IPS-11a (cell line): ENCODE data around the gene LSP1.

Experiments
- H3K4me3 ChIP-seq: one replicate; pipeline ENCODE4 v1.5.1; 2013; ENCODE audit warnings: low read depth, low read length, control low read depth

Gene LSP1

GRCh38 chr11:1926156-1927025 is 73.5 kb downstream of the LSP1 start:
- no peak overlapping the region for H3K4me3 ChIP-seq

- no peak overlapping the region for H3K4me3 ChIP-seq
Measured at GRCh38 chr11:1927026-1927847, 74.4 kb downstream of the LSP1 start.

DNA sequence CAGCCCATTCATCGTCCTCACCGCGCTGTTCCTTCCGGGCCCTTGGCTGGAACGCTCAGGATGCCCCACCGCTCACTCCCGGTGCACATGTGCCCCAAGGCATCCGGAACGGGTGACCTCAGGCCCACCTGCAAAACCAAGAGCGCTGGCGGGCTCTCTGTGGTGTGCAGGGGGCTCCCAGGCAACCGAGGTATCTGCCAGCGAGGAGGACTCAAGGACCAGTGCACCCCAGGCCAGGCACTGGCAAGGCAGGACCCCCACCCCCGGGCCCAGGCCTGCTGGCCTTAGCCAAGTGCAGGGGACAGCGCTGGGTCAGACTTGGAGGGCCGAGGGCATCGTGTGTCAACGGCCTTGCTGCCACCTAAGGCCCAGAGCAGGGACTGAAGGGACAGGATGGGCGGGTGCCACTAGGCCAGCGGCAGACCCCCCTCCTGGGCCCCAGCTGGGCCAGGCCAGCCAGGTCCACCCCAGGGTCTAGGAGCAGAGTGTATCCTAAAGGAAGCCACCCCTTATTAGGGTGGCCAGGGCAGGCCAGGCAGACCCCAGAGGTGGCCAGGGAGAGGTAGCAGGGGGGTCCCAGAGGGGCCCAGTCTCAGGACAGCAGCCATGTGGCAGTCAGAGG is 75.1 kb downstream of the LSP1 start:
- no peak overlapping the region for H3K4me3 ChIP-seq

- no peak overlapping the region for H3K4me3 ChIP-seq
Measured at GRCh38 chr11:1928470-1928890, 75.6 kb downstream of the LSP1 start.

DNA sequence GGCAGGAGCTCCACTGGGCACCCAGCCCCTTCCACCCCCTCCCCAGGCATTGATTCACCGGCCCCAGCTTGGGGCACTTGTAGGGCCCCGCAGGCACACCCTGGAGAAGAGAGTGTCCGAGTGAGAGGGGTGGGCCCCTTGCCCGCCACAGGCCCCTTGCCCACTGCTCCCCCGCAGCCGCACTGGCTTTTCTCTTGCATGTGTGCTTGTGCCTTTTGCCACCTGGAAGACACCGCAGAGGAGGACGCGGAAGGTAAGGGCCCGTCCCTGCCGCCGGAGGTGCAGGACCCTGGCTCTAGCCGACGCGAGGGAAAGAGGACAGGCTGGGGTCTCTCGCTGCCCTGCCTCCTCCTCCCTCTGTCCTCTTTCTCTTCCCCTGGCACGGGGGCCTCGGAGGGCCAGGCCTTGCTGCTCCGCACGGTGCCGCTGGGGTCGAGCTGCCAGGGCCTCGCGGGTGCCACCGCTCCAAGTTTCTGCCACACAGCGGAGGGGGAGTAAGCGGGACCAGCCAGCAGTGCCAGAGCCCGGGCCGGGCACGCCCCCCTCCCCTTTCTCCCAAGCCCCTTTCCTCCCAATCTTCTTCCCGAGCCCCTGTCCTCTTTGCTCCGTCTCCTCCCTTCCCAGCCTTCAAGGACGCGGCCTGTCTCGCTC is 76.1 kb downstream of the LSP1 start:
- no peak overlapping the region for H3K4me3 ChIP-seq

DNA sequence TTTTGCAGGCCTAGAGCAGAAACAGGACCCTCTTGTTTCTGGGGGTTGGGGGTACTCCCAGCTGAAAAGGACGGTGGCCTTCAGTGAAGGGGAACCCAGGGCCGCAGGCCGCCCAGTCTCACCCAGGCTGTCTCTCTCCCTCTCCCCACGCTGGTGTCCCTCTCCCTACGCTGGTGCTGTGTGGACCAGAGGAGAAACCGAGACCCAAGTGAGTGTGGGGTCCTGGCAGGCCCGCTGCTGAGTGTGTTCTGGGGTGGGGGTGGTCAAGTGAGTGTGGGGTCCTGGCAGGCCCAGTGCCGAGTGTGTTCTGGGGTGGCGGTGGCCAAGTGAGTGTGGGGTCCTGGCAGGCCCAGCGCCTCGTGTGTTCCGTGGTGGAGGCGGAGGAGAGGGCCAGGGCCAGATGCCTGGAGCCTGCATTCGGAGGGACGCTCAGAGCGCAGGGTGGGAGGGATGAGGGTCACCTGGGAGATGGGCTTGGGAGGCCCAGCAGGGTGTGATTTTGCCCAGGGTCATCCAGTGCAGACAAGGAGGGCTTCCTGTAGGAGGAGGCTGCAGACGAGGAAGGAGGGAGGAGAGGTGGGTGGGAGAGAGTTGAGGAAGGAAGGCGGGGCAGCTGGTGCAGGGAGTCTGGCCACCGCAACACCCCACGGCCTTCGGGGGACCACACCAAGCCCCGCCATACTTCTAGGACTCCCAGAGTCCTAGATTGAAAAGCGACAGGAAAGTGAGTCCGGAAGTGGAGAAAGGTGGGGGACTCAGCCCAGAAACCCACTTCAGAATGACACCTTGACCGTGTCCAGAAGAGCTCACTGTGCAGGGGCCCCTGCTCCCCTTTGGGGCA is 77.0 kb downstream of the LSP1 start:
- no peak overlapping the region for H3K4me3 ChIP-seq

GRCh38 chr11:1930462-1930830 is 77.6 kb downstream of the LSP1 start:
- no peak overlapping the region for H3K4me3 ChIP-seq

GRCh38 chr11:1931341-1932104 is 78.6 kb downstream of the LSP1 start:
- H3K4me3 ChIP-seq, result no peak overlapping the region

- no peak overlapping the region for H3K4me3 ChIP-seq
Measured at GRCh38 chr11:1932105-1932480, 79.2 kb downstream of the LSP1 start.

GRCh38 chr11:1932681-1933080 is 79.8 kb downstream of the LSP1 start:
- H3K4me3 ChIP-seq, result no peak overlapping the region

GRCh38 chr11:1933416-1934334 is 80.8 kb downstream of the LSP1 start:
- no peak overlapping the region for H3K4me3 ChIP-seq

DNA sequence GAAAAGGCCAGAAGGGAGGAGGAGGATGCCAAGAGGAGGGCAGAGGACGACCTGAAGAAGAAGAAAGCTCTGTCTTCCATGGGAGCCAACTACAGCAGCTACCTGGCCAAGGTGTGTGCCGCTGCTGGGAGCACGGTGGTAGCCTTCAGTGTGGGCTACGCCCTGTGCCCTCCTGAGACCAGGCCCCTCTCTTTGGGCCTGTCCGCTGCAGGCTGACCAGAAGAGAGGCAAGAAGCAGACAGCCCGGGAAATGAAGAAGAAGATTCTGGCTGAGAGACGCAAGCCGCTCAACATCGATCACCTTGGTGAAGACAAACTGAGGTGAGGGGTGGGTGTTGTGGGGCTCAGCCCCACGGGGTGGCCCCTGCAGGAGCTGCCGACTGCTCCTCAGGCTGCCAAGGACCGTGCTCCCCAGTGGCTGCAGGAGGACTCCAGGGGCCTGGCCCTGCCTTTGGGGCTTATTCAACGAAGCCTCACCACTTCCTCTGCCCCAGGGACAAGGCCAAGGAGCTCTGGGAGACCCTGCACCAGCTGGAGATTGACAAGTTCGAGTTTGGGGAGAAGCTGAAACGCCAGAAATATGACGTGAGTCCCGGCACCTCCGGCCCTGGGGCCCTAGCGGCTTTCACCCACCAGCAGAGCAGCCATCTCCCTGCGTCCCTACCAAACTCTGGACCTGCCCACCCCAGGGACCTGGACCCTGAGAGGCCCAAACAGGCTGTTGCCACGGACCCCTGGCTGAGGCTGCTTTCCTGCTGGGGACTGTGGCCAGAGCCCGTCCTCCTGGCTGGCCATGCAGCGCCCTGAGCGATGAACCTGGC is 81.7 kb downstream of the LSP1 start:
- no peak overlapping the region for H3K4me3 ChIP-seq

- no peak overlapping the region for H3K4me3 ChIP-seq
Measured at GRCh38 chr11:1935156-1936071, 82.5 kb downstream of the LSP1 start.

- no peak overlapping the region for H3K4me3 ChIP-seq
Measured at GRCh38 chr11:1936072-1936780, 83.3 kb downstream of the LSP1 start.

DNA sequence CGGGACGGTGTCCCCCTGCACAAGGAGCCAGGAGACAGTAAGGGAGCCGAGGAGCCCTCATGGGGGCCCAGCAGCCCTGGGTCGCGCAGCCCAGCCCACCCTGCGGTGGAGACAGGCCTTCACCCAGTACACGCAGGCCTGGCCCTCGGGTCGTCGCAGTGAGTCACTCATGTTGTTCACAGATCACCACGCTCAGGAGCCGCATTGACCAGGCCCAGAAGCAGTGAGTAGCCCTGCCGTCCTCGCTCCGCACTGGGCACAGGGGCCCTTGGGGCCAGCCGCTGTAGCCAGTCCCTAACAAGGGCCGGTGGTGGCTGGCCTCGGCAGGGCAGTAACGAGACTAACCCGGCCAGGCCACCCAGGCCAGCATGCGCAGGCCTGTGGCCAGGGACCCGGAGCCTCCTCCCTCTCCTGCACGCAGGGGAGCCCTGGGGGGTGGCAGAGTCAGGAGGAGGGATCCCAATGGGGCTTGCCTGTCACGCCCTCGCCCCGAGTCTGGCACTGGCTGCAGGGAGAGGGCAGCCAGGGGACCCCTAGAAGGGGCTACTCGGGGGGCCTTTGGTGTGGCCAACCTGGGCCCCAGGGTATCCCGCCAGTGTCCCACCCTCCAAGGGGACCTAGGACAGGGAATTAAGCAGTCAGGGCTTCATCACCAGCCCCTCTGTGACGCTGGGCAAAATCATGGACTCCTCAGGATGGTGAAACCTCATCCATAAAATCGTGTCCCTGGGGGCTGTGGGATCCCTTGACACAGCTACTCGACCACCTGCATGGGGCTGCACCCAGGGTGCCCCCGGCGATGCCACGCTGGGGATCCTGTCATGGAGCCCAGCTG is 84.1 kb downstream of the LSP1 start:
- no peak overlapping the region for H3K4me3 ChIP-seq
